K562 (cell line): ENCODE results near the gene CCDC181. TPM values are rescaled to one million over a fixed set of nuclear protein-coding genes. Genes with fewer than 3 reads are reported as not detected.

Source experiments
- ATAC-seq: fragments of 200-7000 bp; cut with Tn5 transposase; 3 replicates; pipeline ENCODE4 v1.9.1; 2020; ENCODE audit warnings: moderate library complexity
- Bru-seq: library from RNA; stranded (reverse); fragments of 400-500 nt; gene quantifications from one replicate; lab custom pipeline; 2021; lab: Mats Ljungman, UMichigan
- BruChase-seq, 2 experiments: library from RNA; stranded (reverse); fragments of 400-500 nt; gene quantifications; one replicate each; lab custom pipeline; 2021; lab: Mats Ljungman, UMichigan
- BruUV-seq: library from RNA; stranded (reverse); fragments of 400-500 nt; replicated peaks from 2 replicates; lab custom pipeline; 2021; lab: Mats Ljungman, UMichigan
- CTCF ChIA-PET: fragments of 300-600 bp; formaldehyde crosslinking; extraction: SDS; loops from one replicate; lab custom pipeline; 2021; ENCODE audit warnings: low intra/inter-chr PET ratio; lab: Yijun Ruan, JAX
- POLR2A ChIA-PET: fragments of 300-600, 350-650 bp; sonication (Branson Sonifier 250); formaldehyde crosslinking; extraction: SDS; loops from one replicate; lab custom pipeline; 2021; ENCODE audit warnings: antibody characterized with exemption, inconsistent platforms; lab: Yijun Ruan, JAX
- DNase-seq, 4 experiments: peaks; one replicate each; pipeline versions ENCODE4 v3.0.0 to v3.0.0-alpha.2; 2011 to 2018; ENCODE audit warnings: low spot score in 3 of 4, mixed read lengths in 3 of 4; ENCODE audit errors: extremely low read depth in 1 of 4
- FAIRE-seq: peaks from 2 replicates; lab custom pipeline; 2011; peaks lifted over from hg19 to GRCh38; lab: Jason Lieb, UNC
- H2AFZ ChIP-seq: 2 replicates; pipeline ENCODE4 v1.6.0; 2011; ENCODE audit warnings: low read depth, low read length, control low read depth, inconsistent platforms
- H3K27ac ChIP-seq: fragments of 200-600 bp; 3 replicates; pipeline ENCODE4 v1.8.0; 2011; ENCODE audit warnings: low read depth, mild to moderate bottlenecking, control low read depth, inconsistent platforms, low read length, moderate library complexity, mixed read lengths; ENCODE audit errors: extremely low read depth
- H3K27me3 ChIP-seq, 2 experiments: fragments of 300-600 bp in 1 of 2; 2 replicates in 1 of 2; 3 replicates in 1 of 2; pipeline versions ENCODE4 v1.6.0 to v1.8.0; 2011; ENCODE audit warnings: inconsistent platforms in 2 of 2, low read length in 2 of 2, mild to moderate bottlenecking in 1 of 2, mixed read lengths in 1 of 2, moderate library complexity in 1 of 2; ENCODE audit not compliant: control insufficient read depth in 2 of 2, insufficient read depth in 2 of 2
- H3K36me3 ChIP-seq: fragments of 300-600 bp; 3 replicates; pipeline ENCODE4 v1.8.0; 2011; ENCODE audit warnings: mild to moderate bottlenecking, low read length, inconsistent platforms; ENCODE audit not compliant: control insufficient read depth, insufficient read depth
- H3K4me1 ChIP-seq, 2 experiments: fragments of 200-600 bp in 1 of 2; replicated peaks in 1 of 2; 2 replicates in 1 of 2; 3 replicates in 1 of 2; pipeline versions ENCODE4 v1.5.1 to v1.8.0; 2011; ENCODE audit warnings: inconsistent platforms in 2 of 2, low read length in 2 of 2, mild to moderate bottlenecking in 1 of 2, mixed read lengths in 1 of 2, moderate library complexity in 1 of 2; ENCODE audit not compliant: control insufficient read depth in 2 of 2, insufficient read depth in 2 of 2
- H3K4me2 ChIP-seq: 2 replicates; pipeline ENCODE4 v1.6.1; 2011; ENCODE audit warnings: low read length, control low read depth, inconsistent platforms, mixed read lengths; ENCODE audit not compliant: insufficient read depth
- H3K4me3 ChIP-seq: fragments of 200-600 bp; sonication (generic), shearing (Covaris generic); 2 replicates; pipeline ENCODE4 v1.5.1; 2016; ENCODE audit warnings: control low read depth, inconsistent platforms
- H3K79me2 ChIP-seq: fragments of 200-600 bp; 3 replicates; pipeline ENCODE4 v1.8.0; 2011; ENCODE audit warnings: low read length, inconsistent platforms; ENCODE audit not compliant: control insufficient read depth, insufficient read depth
- H3K9ac ChIP-seq, 2 experiments: 2 replicates each; pipeline versions ENCODE4 v1.6.0 to v1.6.1; 2011; ENCODE audit warnings: low read depth in 2 of 2, low read length in 2 of 2, control low read depth in 1 of 2, inconsistent platforms in 1 of 2, mild to moderate bottlenecking in 1 of 2, mixed read lengths in 1 of 2; ENCODE audit not compliant: insufficient read depth in 1 of 2
- H3K9me1 ChIP-seq: one replicate; pipeline ENCODE4 v1.6.0; 2011; ENCODE audit warnings: inconsistent platforms, mild to moderate bottlenecking, low read length, moderate library complexity; ENCODE audit not compliant: control insufficient read depth, insufficient read depth
- H3K9me3 ChIP-seq: replicated peaks from 2 replicates; pipeline ENCODE4 v1.5.1; 2011; ENCODE audit warnings: low read depth, low read length, inconsistent platforms; ENCODE audit not compliant: control insufficient read depth, insufficient read depth
- H4K20me1 ChIP-seq: replicated peaks from 2 replicates; pipeline ENCODE4 v1.6.1; 2011; ENCODE audit warnings: low read length, inconsistent platforms, mixed read lengths; ENCODE audit not compliant: control insufficient read depth, insufficient read depth
- CXXC5 ChIP-seq: fragments of 250-450 bp; sonication (Bioruptor Pico); IDR thresholded peaks from 2 replicates; pipeline ENCODE4 v1.8.0; 2022; ENCODE audit warnings: inconsistent platforms, mild to moderate bottlenecking, moderate library complexity
- FOXP4 ChIP-seq: sonication (generic); formaldehyde crosslinking; IDR thresholded peaks from 2 replicates; pipeline ENCODE4 v1.8.0; 2022; ENCODE audit warnings: mild to moderate bottlenecking, missing genetic modification reagents, borderline replicate concordance
- NRF1 ChIP-seq, 2 experiments: fragments of 450-650 bp; IDR thresholded peaks in 1 of 2; conservative IDR thresholded peaks in 1 of 2; 2 replicates each; pipeline ENCODE4 v1.6.1; 2014; ENCODE audit warnings: mild to moderate bottlenecking in 2 of 2
- RFX1 ChIP-seq: fragments of 450-650 bp; IDR thresholded peaks from 2 replicates; pipeline ENCODE4 v1.6.1; 2016; ENCODE audit warnings: mild to moderate bottlenecking, moderate library complexity
- WGBS: fragments of 100-300 bp; shearing (Covaris generic); methylation state at CpG from one replicate; pipeline ENCODE4 v1.1.6; 2016; ENCODE audit warnings: low coverage, mixed read lengths; ENCODE audit not compliant: insufficient coverage; ENCODE audit errors: missing lambda C conversion rate; 5-methylcytosine and 5-hydroxymethylcytosine counted together
- in situ Hi-C: fragments of 300-500 bp; cut with MboI; formaldehyde crosslinking; loops from 4 replicates; pipeline ENCODE4 v1.15.0; 2018; ENCODE audit warnings: inconsistent platforms, mixed read lengths
- intact Hi-C: fragments of 100-400 bp; cut with micrococcal nuclease; formaldehyde crosslinking; loops from 2 replicates; pipeline ENCODE4 v1.14.2; 2022
- long read RNA-seq, 3 experiments: library from polyadenylated mRNA in 2 of 3; library from RNA in 1 of 3; unstranded in 2 of 3; stranded (forward) in 1 of 3; transcript quantifications; one replicate each; pipeline ENCODE4 v2.0.0, GENCODE V29; 2019 to 2022
- polyA minus RNA-seq, 3 experiments: library from RNA; depleted of rRNA, polyadenylated mRNA; stranded (reverse); fragments of >200 nt; gene quantifications; 2 replicates each; pipeline ENCODE4 v1.2.3, GENCODE V29; 2011
- polyA plus RNA-seq, 8 experiments: library from polyadenylated mRNA; depleted of rRNA in 4 of 8; stranded (reverse) in 5 of 8; unstranded in 3 of 8; fragments of >200 nt; fragmentation: Nextera tagmentation in 2 of 8; fragmentation: Illumina TruSeq in 1 of 8; extraction: Ambion mirVana in 2 of 8; extraction: Trizol in 1 of 8; gene quantifications; 2 replicates each; pipeline versions ENCODE4 v1.2.1 to v1.2.3, GENCODE V29; 2011 to 2014; ENCODE audit warnings: inconsistent platforms in 1 of 8, missing spikeins in 1 of 8
- total RNA-seq, 7 experiments: library from RNA; depleted of rRNA in 6 of 7; stranded (reverse); fragments of >200 nt in 6 of 7; fragmentation: Illumina TruSeq in 2 of 7; extraction: Trizol in 2 of 7; gene quantifications; 2 replicates each; pipeline versions ENCODE4 v1.2.1 to v1.2.3, GENCODE V29; 2011 to 2021; ENCODE audit warnings: low replicate concordance in 1 of 7

Gene CCDC181
- total RNA-seq (2011; cell fraction: chromatin; rRNA removed; ENCODE audit: low replicate concordance), result not detected in 2 replicates
- not detected in 2 replicates for total RNA-seq (2011; cell fraction: nucleolus; rRNA removed)
- total RNA-seq (2011; cell fraction: nucleoplasm; rRNA removed), result not detected in 2 replicates
- total RNA-seq (2014; rRNA removed) (0.14 TPM in 1 of 2 replicates, not detected in the other), total RNA-seq (2014; rRNA removed; fragmentation: Illumina TruSeq; extraction: Trizol) (0.10 TPM in 1 of 2 replicates, not detected in the other), total RNA-seq (2015; rRNA removed; fragmentation: Illumina TruSeq; extraction: Trizol) (not detected in 2 replicates), total RNA-seq (2021) (not detected in 2 replicates), polyA plus RNA-seq (2011; rRNA removed) (not detected in 2 replicates), polyA plus RNA-seq (2014; fragmentation: Illumina TruSeq; extraction: Trizol) (not detected in 2 replicates), polyA plus RNA-seq (2014; fragmentation: Nextera tagmentation; extraction: Ambion mirVana) (under 1 TPM in 1 of 2 experiments, not detected in 1; 0.04 TPM), polyA plus RNA-seq (2014; rRNA removed) (not detected in 2 replicates), polyA minus RNA-seq (2011; rRNA and poly(A)+ RNA removed) (0.15 TPM in 1 of 2 replicates, not detected in the other), Bru-seq, nascent RNA (percentile 33 among the genes with signal in this experiment), BruChase-seq, experiment 1, labeled RNA remaining after a 2-hour chase (percentile 44 among the genes with signal in this experiment), BruChase-seq, experiment 2, labeled RNA remaining after a 6-hour chase (percentile 41 among the genes with signal in this experiment)
- polyA plus RNA-seq (2011; cell fraction: cytosol; rRNA removed), result not detected in 2 replicates
- 0.08 TPM in 1 of 2 replicates, not detected in the other for polyA plus RNA-seq (2011; cell fraction: nucleus; rRNA removed)
- 0.07 TPM in 1 of 2 replicates, not detected in the other for polyA plus RNA-seq (2012)
- not detected in 2 replicates for polyA minus RNA-seq (2011; cell fraction: cytosol; rRNA and poly(A)+ RNA removed)
- 0.44 TPM in 1 of 2 replicates, not detected in the other for polyA minus RNA-seq (2011; cell fraction: nucleus; rRNA and poly(A)+ RNA removed)
- long read RNA-seq, experiment 1, result 0 reads
- long read RNA-seq, experiment 2, result 0 reads
- long read RNA-seq, experiment 3, result 0 reads

- TF ChIP-seq NRF1 (conservative IDR thresholded peaks at IDR 0.05 in 1 of 2, IDR thresholded peaks at IDR 0.05 in 1 of 2) (peak; percentile 65 to 71), CXXC5 (CRISPR knock-in tag) (0 out of 2 replicates have a peak, but pooled peaks have one; percentile 18), RFX1 (peak; percentile 67), FOXP4 (no peak)
Measured at GRCh38 chr1:169427081-169427641, at the start of gene CCDC181. Gene CCDC181, minus strand, starts transcription at chr1:169427474. Its CDS starts 2,547 bp downstream, at chr1:169424927.

More at GRCh38 chr1:169427081-169427641, at the start of gene CCDC181:
- ChIA-PET CTCF (no interaction called here), POLR2A (interaction anchor here (0.6 to 1.1 kb wide), 3 partner anchors 9 to 140 kb away, joined by 3 read pairs; no protein-coding TSS in a partner anchor)
- ATAC-seq (peak; percentile 62), DNase-seq (peak in 2 of 4 experiments; percentile 6 to 8), FAIRE-seq (no peak)
- no peaks in the 10 kb centered on the region for H4K20me1 ChIP-seq
- H3K27me3 ChIP-seq, result peaks cover 2 to 8% of the 10 kb centered on the region in 2 experiments; a peak in 2 of 5 replicates
- peak within 1 kb of the TSS; percentile 39 for H3K4me2 ChIP-seq
- H2AFZ ChIP-seq, result no peak within 1 kb of the TSS
- H3K79me2 ChIP-seq, result no peaks in the 10 kb centered on the region
- WGBS, result 12% methylated on average over 29 of the region's 29 CpGs
- in situ Hi-C loops (no loop called here), intact Hi-C loops (no loop called here)
- H3K9me1 ChIP-seq, result no peaks in the 10 kb centered on the region
- H3K4me1 ChIP-seq, result peaks cover 0 to 3% of the 10 kb centered on the region in 2 experiments; a peak in 1 of 5 replicates
- H3K4me3 ChIP-seq, result no peak within 1 kb of the TSS
- H3K27ac ChIP-seq, result no peak within 1 kb of the TSS
- H3K9ac ChIP-seq, result no peak within 1 kb of the TSS
- H3K36me3 ChIP-seq, result no peaks in the 10 kb centered on the region
- BruUV-seq, result no TSS peak
- no peaks in the 10 kb centered on the region for H3K9me3 ChIP-seq
